WTC11 (cell line): ENCODE results near the gene ZC3H7B. TPM values are rescaled to one million over a fixed set of nuclear protein-coding genes. Genes with fewer than 3 reads are reported as not detected.

Experiments used
- ATAC-seq: fragments of 200-7000 bp; cut with Tn5 transposase; 2 replicates; pipeline ENCODE4 v1.10.0; 2021; ENCODE audit warnings: mild to moderate bottlenecking, moderate library complexity
- CTCF ChIA-PET: fragments of 300-600 bp; sonication (Branson Sonifier 250); formaldehyde crosslinking; loops from one replicate; lab custom pipeline; 2021; ENCODE audit warnings: antibody characterized with exemption; lab: Charles Lee
- POLR2A ChIA-PET: fragments of 350-600 bp; sonication (Branson Sonifier 250); formaldehyde crosslinking; loops from one replicate; lab custom pipeline; 2021; ENCODE audit warnings: antibody characterized with exemption; lab: Charles Lee
- DNase-seq: peaks from one replicate; pipeline ENCODE4 v3.0.0; 2021; ENCODE audit warnings: low spot score
- H3K27ac Mint-ChIP-seq: 2 replicates; pipeline ENCODE4 v1.8.0; 2021; ENCODE audit warnings: mixed read lengths
- H3K27me3 Mint-ChIP-seq: 2 replicates; pipeline ENCODE4 v1.8.0; 2021; ENCODE audit warnings: low read depth, mild to moderate bottlenecking, moderate library complexity, mixed read lengths
- H3K36me3 Mint-ChIP-seq: 2 replicates; pipeline ENCODE4 v1.8.0; 2021; ENCODE audit warnings: mixed read lengths
- H3K4me1 Mint-ChIP-seq: 2 replicates; pipeline ENCODE4 v1.8.0; 2022; ENCODE audit warnings: mixed read lengths
- H3K4me3 Mint-ChIP-seq: 2 replicates; pipeline ENCODE4 v1.8.0; 2021; ENCODE audit warnings: mild to moderate bottlenecking, moderate library complexity, mixed read lengths
- H3K9me3 Mint-ChIP-seq: 2 replicates; pipeline ENCODE4 v1.8.0; 2021; ENCODE audit warnings: mixed read lengths
- GABPB1 ChIP-seq: sonication (generic); formaldehyde crosslinking; IDR thresholded peaks from 2 replicates; pipeline ENCODE4 v1.8.1; 2023; ENCODE audit warnings: mild to moderate bottlenecking, missing genetic modification reagents
- GTF2I ChIP-seq: fragments of 250-450 bp; sonication (Bioruptor Pico); conservative IDR thresholded peaks from 2 replicates; pipeline ENCODE4 v1.4.0; 2021; ENCODE audit warnings: mild to moderate bottlenecking
- KAT7 ChIP-seq: sonication (generic); formaldehyde crosslinking; IDR thresholded peaks from 2 replicates; pipeline ENCODE4 v1.8.1; 2023; ENCODE audit warnings: missing genetic modification reagents, mild to moderate bottlenecking, borderline replicate concordance
- MXD4 ChIP-seq: fragments of 250-450 bp; sonication (Bioruptor Pico); IDR thresholded peaks from 2 replicates; pipeline ENCODE4 v1.8.0; 2021; ENCODE audit warnings: mild to moderate bottlenecking, moderate library complexity, borderline replicate concordance
- NR1H2 ChIP-seq: sonication (generic); formaldehyde crosslinking; IDR thresholded peaks from 2 replicates; pipeline ENCODE4 v1.9.0; 2021; ENCODE audit warnings: mild to moderate bottlenecking, moderate library complexity, missing genetic modification reagents
- NR2C2 ChIP-seq: sonication (generic); formaldehyde crosslinking; IDR thresholded peaks from 2 replicates; pipeline ENCODE4 v1.8.0; 2022; ENCODE audit warnings: mild to moderate bottlenecking, missing genetic modification reagents
- USF1 ChIP-seq: sonication (generic); formaldehyde crosslinking; IDR thresholded peaks from 2 replicates; pipeline ENCODE4 v1.8.0; 2022; ENCODE audit warnings: mild to moderate bottlenecking, missing genetic modification reagents
- ZNF416 ChIP-seq: fragments of 250-450 bp; sonication (Bioruptor Pico); IDR thresholded peaks from 2 replicates; pipeline ENCODE4 v1.9.0; 2021; ENCODE audit warnings: mild to moderate bottlenecking, inconsistent platforms
- total RNA-seq: library from RNA; stranded (reverse); gene quantifications from 3 replicates; pipeline ENCODE4 v1.2.3, GENCODE V29; 2021
- TF ChIP-seq, protein P1 (sequence below): fragments of 250-450 bp; sonication (Bioruptor Pico); IDR thresholded peaks from 2 replicates; pipeline ENCODE4 v1.9.0; 2021; ENCODE audit warnings: mild to moderate bottlenecking
- TF ChIP-seq, protein P2 (sequence below): sonication (generic); formaldehyde crosslinking; IDR thresholded peaks from 2 replicates; pipeline ENCODE4 v1.8.0; 2022; ENCODE audit warnings: mild to moderate bottlenecking, missing genetic modification reagents
- TF ChIP-seq, protein P3 (sequence below): sonication (generic); formaldehyde crosslinking; IDR thresholded peaks from 2 replicates; pipeline ENCODE4 v1.8.0; 2023; ENCODE audit warnings: missing genetic modification reagents, mild to moderate bottlenecking, borderline replicate concordance

The ZC3H7B gene
- total RNA-seq, 1 experiment from 2014 or later, result 64.7 TPM

GRCh38 chr22:41366323-41367029 lies 65.2 kb downstream of the ZC3H7B start (continued):
- TF ChIP-seq, protein P1, sequence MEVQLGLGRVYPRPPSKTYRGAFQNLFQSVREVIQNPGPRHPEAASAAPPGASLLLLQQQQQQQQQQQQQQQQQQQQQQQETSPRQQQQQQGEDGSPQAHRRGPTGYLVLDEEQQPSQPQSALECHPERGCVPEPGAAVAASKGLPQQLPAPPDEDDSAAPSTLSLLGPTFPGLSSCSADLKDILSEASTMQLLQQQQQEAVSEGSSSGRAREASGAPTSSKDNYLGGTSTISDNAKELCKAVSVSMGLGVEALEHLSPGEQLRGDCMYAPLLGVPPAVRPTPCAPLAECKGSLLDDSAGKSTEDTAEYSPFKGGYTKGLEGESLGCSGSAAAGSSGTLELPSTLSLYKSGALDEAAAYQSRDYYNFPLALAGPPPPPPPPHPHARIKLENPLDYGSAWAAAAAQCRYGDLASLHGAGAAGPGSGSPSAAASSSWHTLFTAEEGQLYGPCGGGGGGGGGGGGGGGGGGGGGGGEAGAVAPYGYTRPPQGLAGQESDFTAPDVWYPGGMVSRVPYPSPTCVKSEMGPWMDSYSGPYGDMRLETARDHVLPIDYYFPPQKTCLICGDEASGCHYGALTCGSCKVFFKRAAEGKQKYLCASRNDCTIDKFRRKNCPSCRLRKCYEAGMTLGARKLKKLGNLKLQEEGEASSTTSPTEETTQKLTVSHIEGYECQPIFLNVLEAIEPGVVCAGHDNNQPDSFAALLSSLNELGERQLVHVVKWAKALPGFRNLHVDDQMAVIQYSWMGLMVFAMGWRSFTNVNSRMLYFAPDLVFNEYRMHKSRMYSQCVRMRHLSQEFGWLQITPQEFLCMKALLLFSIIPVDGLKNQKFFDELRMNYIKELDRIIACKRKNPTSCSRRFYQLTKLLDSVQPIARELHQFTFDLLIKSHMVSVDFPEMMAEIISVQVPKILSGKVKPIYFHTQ, result no peak
- no peak for TF ChIP-seq NR1H2 (CRISPR knock-in tag)
- TF ChIP-seq, all 79 proteins: peak for 0

DNA sequence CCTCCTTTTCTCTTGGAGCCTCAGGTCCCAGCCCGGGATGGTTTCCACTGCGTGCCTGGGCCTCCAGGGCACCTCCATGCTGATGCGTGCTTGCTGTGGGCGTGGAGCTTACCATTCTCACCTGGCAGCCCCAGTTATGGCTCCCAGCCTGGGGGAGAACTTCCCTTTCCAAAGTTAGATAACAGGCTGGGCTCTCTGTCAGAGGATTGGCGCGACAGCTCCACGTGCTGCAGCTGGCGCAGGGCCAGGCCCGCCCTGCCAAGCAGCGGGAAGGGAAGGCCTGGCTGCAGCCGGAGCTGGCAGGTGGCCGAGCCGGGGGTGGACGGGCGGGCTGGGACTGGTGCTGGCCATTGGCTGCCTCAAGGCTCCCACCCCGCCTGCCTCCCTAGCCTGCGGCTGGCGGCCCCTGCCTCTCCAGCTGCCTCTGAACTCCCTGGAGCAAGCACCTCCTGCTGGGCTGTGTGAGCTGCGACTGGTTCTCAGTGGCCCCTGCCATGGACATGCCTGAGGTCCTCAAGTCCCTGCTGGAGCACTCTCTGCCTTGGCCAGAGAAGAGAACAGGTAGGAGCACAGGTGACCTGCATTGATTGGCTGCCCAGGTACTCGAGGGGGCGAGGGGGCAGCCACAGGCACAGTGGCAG lies 65.8 kb downstream of the ZC3H7B start:
- Mint-ChIP-seq H3K27me3 (no peaks in the 10 kb centered on the region), H3K27ac (peak overlapping the region; percentile 87; the same call in 1 of the 2 replicates), H3K9me3 (no peaks in the 10 kb centered on the region), H3K36me3 (no peaks in the 10 kb centered on the region), H3K4me1 (peaks cover 12% of the 10 kb centered on the region), H3K4me3 (no peak overlapping the region)
- POLR2A ChIA-PET, result interaction anchor here (1.0 to 2.2 kb wide), 3 partner anchors 11 to 79 kb away, joined by 3 to 7 read pairs (median 6); partner anchors contain the start of genes TEF and TOB2
- peak; percentile 33 for ATAC-seq
- peak; percentile 42 for DNase-seq
- CTCF ChIA-PET, result interaction anchor here (0.8 to 2.2 kb wide), 5 partner anchors 15 to 160 kb away, joined by 3 to 8 read pairs (median 3); partner anchors contain the start of gene TEF
- TF ChIP-seq GABPB1 (CRISPR knock-in tag), result 0 out of 2 replicates have a peak, but pooled peaks have one; percentile 10
- no peak for TF ChIP-seq GTF2I (CRISPR knock-in tag)
- TF ChIP-seq MXD4 (CRISPR knock-in tag), result no peak

GRCh38 chr22:41367680-41368542 lies 66.6 kb downstream of the ZC3H7B start:
- DNase-seq (no peak), ATAC-seq (no peak; the same call in 1 of the 2 replicates)
- H3K9me3 Mint-ChIP-seq, result no peaks in the 10 kb centered on the region
- CTCF ChIA-PET, result interaction anchor here (1.1 to 2.2 kb wide), 4 partner anchors 14 to 159 kb away, joined by 3 to 8 read pairs (median 4); partner anchors contain the start of gene TEF
- H3K4me3 Mint-ChIP-seq, result no peak overlapping the region
- H3K36me3 Mint-ChIP-seq, result no peaks in the 10 kb centered on the region
- no peaks in the 10 kb centered on the region for H3K27me3 Mint-ChIP-seq
- peaks cover 12% of the 10 kb centered on the region for H3K4me1 Mint-ChIP-seq
- TF ChIP-seq GABPB1 (CRISPR knock-in tag), result 0 out of 2 replicates have a peak, but pooled peaks have one; percentile 3
- TF ChIP-seq, protein P2, sequence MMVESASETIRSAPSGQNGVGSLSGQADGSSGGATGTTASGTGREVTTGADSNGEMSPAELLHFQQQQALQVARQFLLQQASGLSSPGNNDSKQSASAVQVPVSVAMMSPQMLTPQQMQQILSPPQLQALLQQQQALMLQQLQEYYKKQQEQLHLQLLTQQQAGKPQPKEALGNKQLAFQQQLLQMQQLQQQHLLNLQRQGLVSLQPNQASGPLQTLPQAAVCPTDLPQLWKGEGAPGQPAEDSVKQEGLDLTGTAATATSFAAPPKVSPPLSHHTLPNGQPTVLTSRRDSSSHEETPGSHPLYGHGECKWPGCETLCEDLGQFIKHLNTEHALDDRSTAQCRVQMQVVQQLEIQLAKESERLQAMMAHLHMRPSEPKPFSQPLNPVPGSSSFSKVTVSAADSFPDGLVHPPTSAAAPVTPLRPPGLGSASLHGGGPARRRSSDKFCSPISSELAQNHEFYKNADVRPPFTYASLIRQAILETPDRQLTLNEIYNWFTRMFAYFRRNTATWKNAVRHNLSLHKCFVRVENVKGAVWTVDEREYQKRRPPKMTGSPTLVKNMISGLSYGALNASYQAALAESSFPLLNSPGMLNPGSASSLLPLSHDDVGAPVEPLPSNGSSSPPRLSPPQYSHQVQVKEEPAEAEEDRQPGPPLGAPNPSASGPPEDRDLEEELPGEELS (CRISPR knock-in tag), result no peak
- peak overlapping the region; percentile 87; the same call in 1 of the 2 replicates for H3K27ac Mint-ChIP-seq
- POLR2A ChIA-PET, result interaction anchor here (1.0 to 2.2 kb wide), 2 partner anchors 10 to 14 kb away, joined by 6 to 7 read pairs; partner anchors contain the start of gene TEF

DNA sequence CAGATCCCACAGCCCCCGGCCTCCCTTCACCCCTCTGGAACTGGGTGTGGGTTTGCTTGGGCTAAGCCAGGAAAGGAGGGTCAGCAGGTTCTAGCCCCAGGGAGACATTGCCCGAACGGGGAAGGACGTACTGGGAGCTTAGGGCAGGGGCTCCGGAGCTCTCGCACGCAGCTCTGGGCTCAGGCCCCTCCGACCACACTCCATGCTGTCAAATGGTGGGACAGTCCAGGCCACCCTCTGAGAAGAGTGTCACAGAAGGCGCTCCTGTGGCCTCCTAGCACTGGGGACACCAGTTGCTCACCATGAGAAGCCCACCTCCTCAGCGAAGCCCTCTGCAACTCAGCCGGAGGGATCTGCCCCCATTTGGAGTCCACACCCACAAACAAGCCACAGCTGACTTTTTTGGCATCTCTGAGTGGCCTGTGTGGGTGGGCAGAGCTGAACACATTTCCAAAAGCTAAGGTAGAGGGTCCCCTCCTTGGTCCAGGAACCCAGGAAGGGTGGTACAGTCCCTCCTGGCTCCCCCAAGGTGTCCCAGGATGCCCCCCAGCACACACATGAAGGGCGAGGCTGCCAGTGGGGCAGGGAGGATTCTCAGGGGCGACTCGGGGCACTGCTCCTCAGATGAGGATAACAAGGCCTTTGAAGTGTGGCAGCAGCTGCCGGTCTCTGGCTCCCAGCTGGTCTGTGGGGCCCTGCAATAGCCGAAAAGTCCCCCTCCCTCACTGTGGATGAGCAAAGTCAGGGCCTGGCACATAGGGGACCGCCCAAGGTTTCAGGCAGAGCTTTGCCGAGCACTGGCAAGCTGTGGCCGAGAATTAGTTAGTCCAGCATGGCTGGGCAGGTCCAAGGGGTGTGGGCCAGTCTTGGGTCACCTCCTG lies 67.5 kb downstream of the ZC3H7B start:
- DNase-seq (no peak), ATAC-seq (no peak)
- TF ChIP-seq, protein P3, sequence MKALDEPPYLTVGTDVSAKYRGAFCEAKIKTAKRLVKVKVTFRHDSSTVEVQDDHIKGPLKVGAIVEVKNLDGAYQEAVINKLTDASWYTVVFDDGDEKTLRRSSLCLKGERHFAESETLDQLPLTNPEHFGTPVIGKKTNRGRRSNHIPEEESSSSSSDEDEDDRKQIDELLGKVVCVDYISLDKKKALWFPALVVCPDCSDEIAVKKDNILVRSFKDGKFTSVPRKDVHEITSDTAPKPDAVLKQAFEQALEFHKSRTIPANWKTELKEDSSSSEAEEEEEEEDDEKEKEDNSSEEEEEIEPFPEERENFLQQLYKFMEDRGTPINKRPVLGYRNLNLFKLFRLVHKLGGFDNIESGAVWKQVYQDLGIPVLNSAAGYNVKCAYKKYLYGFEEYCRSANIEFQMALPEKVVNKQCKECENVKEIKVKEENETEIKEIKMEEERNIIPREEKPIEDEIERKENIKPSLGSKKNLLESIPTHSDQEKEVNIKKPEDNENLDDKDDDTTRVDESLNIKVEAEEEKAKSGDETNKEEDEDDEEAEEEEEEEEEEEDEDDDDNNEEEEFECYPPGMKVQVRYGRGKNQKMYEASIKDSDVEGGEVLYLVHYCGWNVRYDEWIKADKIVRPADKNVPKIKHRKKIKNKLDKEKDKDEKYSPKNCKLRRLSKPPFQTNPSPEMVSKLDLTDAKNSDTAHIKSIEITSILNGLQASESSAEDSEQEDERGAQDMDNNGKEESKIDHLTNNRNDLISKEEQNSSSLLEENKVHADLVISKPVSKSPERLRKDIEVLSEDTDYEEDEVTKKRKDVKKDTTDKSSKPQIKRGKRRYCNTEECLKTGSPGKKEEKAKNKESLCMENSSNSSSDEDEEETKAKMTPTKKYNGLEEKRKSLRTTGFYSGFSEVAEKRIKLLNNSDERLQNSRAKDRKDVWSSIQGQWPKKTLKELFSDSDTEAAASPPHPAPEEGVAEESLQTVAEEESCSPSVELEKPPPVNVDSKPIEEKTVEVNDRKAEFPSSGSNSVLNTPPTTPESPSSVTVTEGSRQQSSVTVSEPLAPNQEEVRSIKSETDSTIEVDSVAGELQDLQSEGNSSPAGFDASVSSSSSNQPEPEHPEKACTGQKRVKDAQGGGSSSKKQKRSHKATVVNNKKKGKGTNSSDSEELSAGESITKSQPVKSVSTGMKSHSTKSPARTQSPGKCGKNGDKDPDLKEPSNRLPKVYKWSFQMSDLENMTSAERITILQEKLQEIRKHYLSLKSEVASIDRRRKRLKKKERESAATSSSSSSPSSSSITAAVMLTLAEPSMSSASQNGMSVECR (CRISPR knock-in tag), result no peak
- TF ChIP-seq USF1, result no peak
- TF ChIP-seq ZNF416 (CRISPR knock-in tag), result no peak
- no peak for TF ChIP-seq NR2C2
- TF ChIP-seq KAT7 (CRISPR knock-in tag), result no peak
- CTCF ChIA-PET, result interaction anchor here (0.5 to 1.0 kb wide), 4 partner anchors 12 to 158 kb away, joined by 3 to 4 read pairs (median 3); no protein-coding TSS in a partner anchor
- POLR2A ChIA-PET, result interaction anchor here (1.3 to 2.2 kb wide), 2 partner anchors 13 to 76 kb away, joined by 3 to 6 read pairs; partner anchors contain the start of gene TEF
- H3K4me1 Mint-ChIP-seq, result peaks cover 12% of the 10 kb centered on the region
- H3K27ac Mint-ChIP-seq, result no peak overlapping the region
- H3K9me3 Mint-ChIP-seq, result no peaks in the 10 kb centered on the region
- no peaks in the 10 kb centered on the region for H3K27me3 Mint-ChIP-seq
- no peaks in the 10 kb centered on the region for H3K36me3 Mint-ChIP-seq
- no peak overlapping the region for H3K4me3 Mint-ChIP-seq
